HepG2 (cell line): Measurements from ENCODE around the gene DHX16. TPM values are rescaled to one million over a fixed set of nuclear protein-coding genes. Genes with fewer than 3 reads are reported as not detected.

Experiments used
- GPN1 ChIP-seq: sonication (generic); formaldehyde crosslinking; IDR thresholded peaks from 2 replicates; pipeline ENCODE4 v1.5.1; 2020; ENCODE audit warnings: missing genetic modification reagents, borderline replicate concordance
- KAT8 ChIP-seq: IDR thresholded peaks from 2 replicates; pipeline ENCODE4 v1.6.1; 2016; ENCODE audit warnings: missing genetic modification reagents, missing compliant biosample characterization
- MYC ChIP-seq: sonication (generic); formaldehyde crosslinking; IDR thresholded peaks from 2 replicates; pipeline ENCODE4 v1.9.0; 2021; ENCODE audit warnings: missing genetic modification reagents, borderline replicate concordance
- NCOA2 ChIP-seq: sonication (generic); formaldehyde crosslinking; IDR thresholded peaks from 2 replicates; pipeline ENCODE4 v1.8.0; 2022; ENCODE audit warnings: inconsistent platforms
- POLR2AphosphoS5 ChIP-seq: IDR thresholded peaks from 2 replicates; pipeline ENCODE4 v1.6.1; 2012; ENCODE audit warnings: low read depth, low read length
- PTBP1 ChIP-seq: fragments of 200-400 bp; formaldehyde crosslinking; IDR thresholded peaks from 2 replicates; pipeline ENCODE4 v1.6.1; 2018; ENCODE audit warnings: low read length, low read depth; ENCODE audit not compliant: poor library complexity, severe bottlenecking
- SMAD3 ChIP-seq: sonication (generic); formaldehyde crosslinking; IDR thresholded peaks from 2 replicates; pipeline ENCODE4 v1.4.0; 2020; ENCODE audit warnings: missing genetic modification reagents
- SP2 ChIP-seq: sonication (generic); formaldehyde crosslinking; IDR thresholded peaks from 2 replicates; pipeline ENCODE4 v1.5.1; 2020; ENCODE audit warnings: mild to moderate bottlenecking, missing genetic modification reagents
- SPEN ChIP-seq: sonication (generic); formaldehyde crosslinking; IDR thresholded peaks from 2 replicates; pipeline ENCODE4 v1.5.1; 2020; ENCODE audit warnings: low read depth, mild to moderate bottlenecking, missing genetic modification reagents
- ZFAT ChIP-seq: sonication (generic); formaldehyde crosslinking; conservative IDR thresholded peaks from 2 replicates; pipeline ENCODE4 v1.8.1; 2023; ENCODE audit warnings: missing genetic modification reagents, inconsistent platforms
- ZFP37 ChIP-seq: sonication (generic); formaldehyde crosslinking; IDR thresholded peaks from 2 replicates; pipeline ENCODE4 v1.4.0; 2020; ENCODE audit warnings: missing genetic modification reagents, borderline replicate concordance
- ZFYVE20 ChIP-seq: sonication (generic); formaldehyde crosslinking; IDR thresholded peaks from 2 replicates; pipeline ENCODE4 v1.8.0; 2023; ENCODE audit warnings: low read depth, mild to moderate bottlenecking, moderate library complexity, missing genetic modification reagents, borderline replicate concordance
- ZNF782 ChIP-seq: sonication (generic); formaldehyde crosslinking; IDR thresholded peaks from 2 replicates; pipeline ENCODE4 v1.4.0; 2020; ENCODE audit warnings: missing genetic modification reagents, mild to moderate bottlenecking, borderline replicate concordance
- polyA plus RNA-seq, 8 experiments: library from polyadenylated mRNA; depleted of rRNA in 3 of 8; stranded (reverse) in 7 of 8; unstranded in 1 of 8; fragments of >200 nt; fragmentation: Illumina TruSeq in 4 of 8; extraction: Trizol in 4 of 8; gene quantifications; 2 replicates each; pipeline versions ENCODE4 v1.2.1 to v1.2.3, GENCODE V29; 2011 to 2016; ENCODE audit warnings: low read depth in 4 of 8, missing spikeins in 1 of 8, mixed read lengths in 1 of 8; ENCODE audit not compliant: insufficient read depth in 1 of 8
- total RNA-seq, 5 experiments: library from RNA; depleted of rRNA; stranded (reverse); fragments of >200 nt; fragmentation: Illumina TruSeq; extraction: Trizol; gene quantifications; 2 replicates each; pipeline ENCODE4 v1.2.3, GENCODE V29; 2016; ENCODE audit warnings: low read depth in 1 of 5
- TF ChIP-seq, protein P1 (sequence below): IDR thresholded peaks from 2 replicates; pipeline ENCODE4 v1.6.1; 2016; ENCODE audit warnings: low read depth
- TF ChIP-seq, protein P2 (sequence below): sonication (generic); formaldehyde crosslinking; IDR thresholded peaks from 2 replicates; pipeline ENCODE4 v1.4.0; 2020; ENCODE audit warnings: mild to moderate bottlenecking, missing genetic modification reagents
- TF ChIP-seq, protein P3 (sequence below): sonication (generic); formaldehyde crosslinking; IDR thresholded peaks from 2 replicates; pipeline ENCODE4 v1.4.0; 2020; ENCODE audit warnings: mild to moderate bottlenecking, missing genetic modification reagents
- TF ChIP-seq, protein P4 (sequence below): sonication (generic); formaldehyde crosslinking; IDR thresholded peaks from 2 replicates; pipeline ENCODE4 v1.8.1; 2023; ENCODE audit warnings: mild to moderate bottlenecking, missing genetic modification reagents
- TF ChIP-seq, protein P5 (sequence below): sonication (generic); formaldehyde crosslinking; IDR thresholded peaks from 2 replicates; pipeline ENCODE4 v1.5.1; 2020; ENCODE audit warnings: missing genetic modification reagents, mild to moderate bottlenecking, borderline replicate concordance

Gene DHX16
- total and polyA plus RNA-seq, 2 of the 13 experiments (the other 11 are each of a cell fraction or from before 2014, with no cell fraction given), result 57.0 to 58.5 TPM

DNA sequence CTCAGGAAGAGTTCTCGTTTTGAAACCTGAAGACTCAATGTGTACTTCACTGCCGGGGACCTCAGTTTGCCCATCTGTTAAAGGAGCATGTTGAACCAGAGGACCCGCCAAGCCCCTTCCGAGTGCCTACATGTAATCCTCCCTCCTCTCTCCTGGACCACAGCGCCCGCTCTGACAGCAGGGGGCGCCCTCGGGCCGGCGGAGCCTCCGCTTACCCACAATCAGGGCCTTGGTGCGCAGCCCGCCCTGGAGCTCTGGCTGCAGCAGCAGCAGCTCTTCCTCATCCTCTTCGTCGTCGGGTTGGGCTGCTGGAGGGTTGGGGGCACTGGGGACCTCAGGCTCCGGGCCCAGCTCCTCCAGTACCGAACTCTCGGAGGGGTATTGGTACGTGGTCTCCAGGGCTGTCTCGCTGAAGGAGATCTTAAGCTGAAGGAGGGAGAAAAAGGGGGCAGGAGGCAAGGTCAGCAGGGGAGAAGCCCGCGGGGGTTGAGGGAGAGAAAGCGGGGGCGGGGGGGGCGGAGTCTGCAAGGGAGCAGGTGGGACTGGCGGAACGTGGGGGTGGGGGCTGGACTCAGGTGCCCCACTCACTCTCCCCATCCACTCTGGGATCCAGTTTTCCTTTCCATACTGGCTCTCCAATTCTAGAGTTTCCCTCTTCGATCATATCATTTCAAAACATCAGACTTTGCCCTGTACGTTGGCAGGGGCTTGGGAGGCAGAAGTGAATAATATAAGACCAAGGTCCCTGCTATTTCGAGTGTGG is 6.3 kb upstream of the DHX16 start (continued):
- TF ChIP-seq, protein P1, sequence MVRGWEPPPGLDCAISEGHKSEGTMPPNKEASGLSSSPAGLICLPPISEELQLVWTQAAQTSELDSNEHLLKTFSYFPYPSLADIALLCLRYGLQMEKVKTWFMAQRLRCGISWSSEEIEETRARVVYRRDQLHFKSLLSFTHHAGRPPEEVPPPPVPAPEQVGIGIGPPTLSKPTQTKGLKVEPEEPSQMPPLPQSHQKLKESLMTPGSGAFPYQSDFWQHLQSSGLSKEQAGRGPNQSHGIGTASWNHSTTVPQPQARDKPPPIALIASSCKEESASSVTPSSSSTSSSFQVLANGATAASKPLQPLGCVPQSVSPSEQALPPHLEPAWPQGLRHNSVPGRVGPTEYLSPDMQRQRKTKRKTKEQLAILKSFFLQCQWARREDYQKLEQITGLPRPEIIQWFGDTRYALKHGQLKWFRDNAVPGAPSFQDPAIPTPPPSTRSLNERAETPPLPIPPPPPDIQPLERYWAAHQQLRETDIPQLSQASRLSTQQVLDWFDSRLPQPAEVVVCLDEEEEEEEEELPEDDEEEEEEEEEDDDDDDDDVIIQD (CRISPR knock-in tag), result 0 out of 2 replicates have a peak, but pooled peaks have one; percentile 43
- TF ChIP-seq ZNF782 (CRISPR knock-in tag) (no peak), SP2 (CRISPR knock-in tag) (no peak), ZFYVE20 (no peak), SMAD3 (CRISPR knock-in tag) (peak; percentile 74), KAT8 (CRISPR knock-in tag) (0 out of 2 replicates have a peak, but pooled peaks have one; percentile 40), MYC (peak; percentile 39; the same call in 1 of the 2 replicates), PTBP1 (no peak), GPN1 (CRISPR knock-in tag) (no peak), POLR2AphosphoS5 (no peak), SPEN (CRISPR knock-in tag) (peak; percentile 65; the same call in 1 of the 2 replicates), ZFP37 (CRISPR knock-in tag) (no peak), ZFAT (CRISPR knock-in tag) (no peak), NCOA2 (peak; percentile 22; the same call in 1 of the 2 replicates)
- TF ChIP-seq, protein P2, sequence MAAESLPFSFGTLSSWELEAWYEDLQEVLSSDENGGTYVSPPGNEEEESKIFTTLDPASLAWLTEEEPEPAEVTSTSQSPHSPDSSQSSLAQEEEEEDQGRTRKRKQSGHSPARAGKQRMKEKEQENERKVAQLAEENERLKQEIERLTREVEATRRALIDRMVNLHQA (CRISPR knock-in tag), result no peak; the same call in 1 of the 2 replicates
- TF ChIP-seq, protein P3, sequence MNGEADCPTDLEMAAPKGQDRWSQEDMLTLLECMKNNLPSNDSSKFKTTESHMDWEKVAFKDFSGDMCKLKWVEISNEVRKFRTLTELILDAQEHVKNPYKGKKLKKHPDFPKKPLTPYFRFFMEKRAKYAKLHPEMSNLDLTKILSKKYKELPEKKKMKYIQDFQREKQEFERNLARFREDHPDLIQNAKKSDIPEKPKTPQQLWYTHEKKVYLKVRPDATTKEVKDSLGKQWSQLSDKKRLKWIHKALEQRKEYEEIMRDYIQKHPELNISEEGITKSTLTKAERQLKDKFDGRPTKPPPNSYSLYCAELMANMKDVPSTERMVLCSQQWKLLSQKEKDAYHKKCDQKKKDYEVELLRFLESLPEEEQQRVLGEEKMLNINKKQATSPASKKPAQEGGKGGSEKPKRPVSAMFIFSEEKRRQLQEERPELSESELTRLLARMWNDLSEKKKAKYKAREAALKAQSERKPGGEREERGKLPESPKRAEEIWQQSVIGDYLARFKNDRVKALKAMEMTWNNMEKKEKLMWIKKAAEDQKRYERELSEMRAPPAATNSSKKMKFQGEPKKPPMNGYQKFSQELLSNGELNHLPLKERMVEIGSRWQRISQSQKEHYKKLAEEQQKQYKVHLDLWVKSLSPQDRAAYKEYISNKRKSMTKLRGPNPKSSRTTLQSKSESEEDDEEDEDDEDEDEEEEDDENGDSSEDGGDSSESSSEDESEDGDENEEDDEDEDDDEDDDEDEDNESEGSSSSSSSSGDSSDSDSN (CRISPR knock-in tag), result peak; percentile 42
- TF ChIP-seq, protein P4, sequence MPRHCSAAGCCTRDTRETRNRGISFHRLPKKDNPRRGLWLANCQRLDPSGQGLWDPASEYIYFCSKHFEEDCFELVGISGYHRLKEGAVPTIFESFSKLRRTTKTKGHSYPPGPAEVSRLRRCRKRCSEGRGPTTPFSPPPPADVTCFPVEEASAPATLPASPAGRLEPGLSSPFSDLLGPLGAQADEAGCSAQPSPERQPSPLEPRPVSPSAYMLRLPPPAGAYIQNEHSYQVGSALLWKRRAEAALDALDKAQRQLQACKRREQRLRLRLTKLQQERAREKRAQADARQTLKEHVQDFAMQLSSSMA (CRISPR knock-in tag), result no peak
- TF ChIP-seq, protein P5, sequence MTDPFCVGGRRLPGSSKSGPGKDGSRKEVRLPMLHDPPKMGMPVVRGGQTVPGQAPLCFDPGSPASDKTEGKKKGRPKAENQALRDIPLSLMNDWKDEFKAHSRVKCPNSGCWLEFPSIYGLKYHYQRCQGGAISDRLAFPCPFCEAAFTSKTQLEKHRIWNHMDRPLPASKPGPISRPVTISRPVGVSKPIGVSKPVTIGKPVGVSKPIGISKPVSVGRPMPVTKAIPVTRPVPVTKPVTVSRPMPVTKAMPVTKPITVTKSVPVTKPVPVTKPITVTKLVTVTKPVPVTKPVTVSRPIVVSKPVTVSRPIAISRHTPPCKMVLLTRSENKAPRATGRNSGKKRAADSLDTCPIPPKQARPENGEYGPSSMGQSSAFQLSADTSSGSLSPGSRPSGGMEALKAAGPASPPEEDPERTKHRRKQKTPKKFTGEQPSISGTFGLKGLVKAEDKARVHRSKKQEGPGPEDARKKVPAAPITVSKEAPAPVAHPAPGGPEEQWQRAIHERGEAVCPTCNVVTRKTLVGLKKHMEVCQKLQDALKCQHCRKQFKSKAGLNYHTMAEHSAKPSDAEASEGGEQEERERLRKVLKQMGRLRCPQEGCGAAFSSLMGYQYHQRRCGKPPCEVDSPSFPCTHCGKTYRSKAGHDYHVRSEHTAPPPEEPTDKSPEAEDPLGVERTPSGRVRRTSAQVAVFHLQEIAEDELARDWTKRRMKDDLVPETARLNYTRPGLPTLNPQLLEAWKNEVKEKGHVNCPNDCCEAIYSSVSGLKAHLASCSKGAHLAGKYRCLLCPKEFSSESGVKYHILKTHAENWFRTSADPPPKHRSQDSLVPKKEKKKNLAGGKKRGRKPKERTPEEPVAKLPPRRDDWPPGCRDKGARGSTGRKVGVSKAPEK, result peak; percentile 87; the same call in 1 of the 2 replicates
